Natural killer cell treated with Interleukin-12 subunit alpha and Interleukin-12 subunit beta and Interleukin-15 and Interleukin-18, amount 100 ng/mL, for 72 hours (primary cell): ENCODE data around the gene SLC4A2. TPM values are rescaled to one million over a fixed set of nuclear protein-coding genes. Genes with fewer than 3 reads are reported as not detected.

Experiments
- ATAC-seq, 2 donors: fragments of 150-1000 bp; cut with Tn5 transposase in 1 of 2; sonication (Bioruptor Pico), chemical (Tn5 transposase) in 1 of 2; 2 replicates each; pipeline ENCODE4 v1.10.0; 2021
- DNase-seq: peaks from one replicate; pipeline ENCODE4 v3.0.0; 2022; ENCODE audit warnings: low spot score
- H3K27ac Mint-ChIP-seq, 2 donors: 1 replicate in 1 of 2; 2 replicates in 1 of 2; pipeline ENCODE4 v1.8.0; 2022; ENCODE audit warnings: mixed read lengths in 2 of 2, mild to moderate bottlenecking in 1 of 2, moderate library complexity in 1 of 2
- H3K27me3 Mint-ChIP-seq, 2 donors: 1 replicate in 1 of 2; 2 replicates in 1 of 2; pipeline ENCODE4 v1.8.0; 2022; ENCODE audit warnings: mixed read lengths in 2 of 2
- H3K36me3 Mint-ChIP-seq: one replicate; pipeline ENCODE4 v1.8.0; 2022; ENCODE audit warnings: mixed read lengths
- H3K4me1 Mint-ChIP-seq, 2 donors: 1 replicate in 1 of 2; 2 replicates in 1 of 2; pipeline ENCODE4 v1.8.0; 2022; ENCODE audit warnings: low read depth in 2 of 2, mixed read lengths in 2 of 2, mild to moderate bottlenecking in 1 of 2
- H3K4me3 Mint-ChIP-seq: one replicate; pipeline ENCODE4 v1.8.0; 2022; ENCODE audit warnings: mixed read lengths
- H3K9me3 Mint-ChIP-seq: 2 replicates; pipeline ENCODE4 v1.8.0; 2022; ENCODE audit warnings: mixed read lengths
- total RNA-seq, 2 donors: library from RNA; stranded (reverse); gene quantifications; one replicate each; pipeline ENCODE4 v1.2.3, GENCODE V29; 2022

Gene SLC4A2
- total RNA-seq, 2 donors from 2014 or later, result 117 to 195 TPM

DNA sequence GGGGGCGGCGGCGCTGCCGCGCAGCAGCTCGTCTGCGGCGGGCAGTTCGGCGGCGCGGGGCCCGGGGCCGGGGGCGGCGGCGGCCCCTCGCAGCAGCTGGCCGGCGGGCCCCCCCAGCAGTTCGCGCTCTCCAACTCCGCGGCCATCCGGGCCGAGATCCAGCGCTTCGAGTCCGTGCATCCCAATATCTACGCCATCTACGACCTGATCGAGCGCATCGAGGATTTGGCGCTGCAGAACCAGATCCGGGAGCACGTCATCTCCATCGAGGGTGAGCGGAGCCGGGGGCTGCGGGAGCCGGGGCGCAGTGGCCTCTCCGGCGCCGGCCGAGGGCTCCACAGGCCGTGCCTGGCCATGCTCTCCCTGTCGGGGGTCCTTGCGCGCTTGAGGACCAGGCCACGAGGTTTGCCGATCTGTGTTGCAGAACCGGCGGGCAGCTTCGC is 27.4 kb downstream of the SLC4A2 start:
- Mint-ChIP-seq H3K4me3 (peak overlapping the region; percentile 86), H3K27me3 (peaks cover 0 to 3% of the 10 kb centered on the region in 2 donors), H3K4me1 (peaks cover 37 to 39% of the 10 kb centered on the region in 2 donors), H3K9me3 (no peaks in the 10 kb centered on the region), H3K27ac (peak overlapping the region in 1 of 2 donors; percentile 33), H3K36me3 (no peaks in the 10 kb centered on the region)
- DNase-seq (no peak), ATAC-seq (peak in 1 of 2 donors; percentile 15)

- Mint-ChIP-seq H3K9me3 (no peaks in the 10 kb centered on the region), H3K27ac (peak overlapping the region in 1 of 2 donors; percentile 44), H3K4me3 (peak overlapping the region; percentile 86), H3K4me1 (peaks cover 36 to 37% of the 10 kb centered on the region in 2 donors), H3K36me3 (no peaks in the 10 kb centered on the region), H3K27me3 (peaks cover 0 to 3% of the 10 kb centered on the region in 2 donors)
- DNase-seq (peak; percentile 76), ATAC-seq (peak; percentile 50 to 54)
Measured at GRCh38 chr7:151087245-151088018, 28.0 kb downstream of the SLC4A2 start.

DNA sequence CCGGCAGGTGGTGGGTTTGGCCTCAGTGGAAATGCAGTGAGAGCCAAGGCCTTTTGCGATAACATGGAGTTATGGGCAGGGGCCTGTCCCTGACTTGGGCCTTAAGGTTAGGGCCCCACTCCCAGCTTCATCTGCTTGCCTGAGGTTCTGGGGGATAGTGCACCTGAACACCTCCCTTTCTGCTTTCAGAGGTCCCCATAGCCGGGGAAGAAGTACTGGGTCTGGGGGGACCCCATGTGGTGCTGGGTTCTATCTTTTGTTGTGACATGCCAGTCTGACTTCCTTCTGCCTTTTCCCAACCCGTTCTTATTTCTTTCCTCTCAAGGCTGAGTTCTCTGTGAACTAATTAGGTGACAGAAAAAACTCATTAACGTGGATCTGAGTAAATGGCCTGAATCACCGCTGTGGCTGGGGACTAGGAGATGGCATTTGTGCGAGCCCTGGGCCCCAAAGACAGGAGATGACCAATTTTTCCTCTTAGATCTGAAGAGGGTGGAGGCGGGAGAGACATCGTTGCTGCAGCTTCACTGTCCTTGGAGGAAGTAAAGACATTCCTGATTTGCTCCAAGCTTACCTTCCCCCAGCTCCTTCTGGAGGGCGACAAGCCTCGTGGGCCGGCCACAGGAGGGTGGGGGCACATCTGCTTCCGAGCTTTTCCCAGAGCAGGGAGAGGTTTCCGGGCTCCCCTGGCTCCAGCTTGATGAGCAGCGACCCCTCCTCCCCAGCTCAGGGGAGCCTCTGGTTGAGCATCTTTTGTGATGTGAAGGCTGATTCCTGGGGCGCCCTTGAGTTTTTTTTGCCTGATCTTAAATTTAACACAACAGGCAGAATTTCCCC is 28.8 kb downstream of the SLC4A2 start:
- H3K4me3 Mint-ChIP-seq, result peak overlapping the region; percentile 78
- peaks cover 0 to 3% of the 10 kb centered on the region in 2 donors for H3K27me3 Mint-ChIP-seq
- peaks cover 31 to 32% of the 10 kb centered on the region in 2 donors for H3K4me1 Mint-ChIP-seq
- H3K27ac Mint-ChIP-seq, result peak overlapping the region; percentile 22 to 44
- no peaks in the 10 kb centered on the region for H3K36me3 Mint-ChIP-seq
- no peaks in the 10 kb centered on the region for H3K9me3 Mint-ChIP-seq
- DNase-seq, result no peak
- ATAC-seq, result no peak

GRCh38 chr7:151088856-151089699 is 29.7 kb downstream of the SLC4A2 start:
- no peak for ATAC-seq

DNA sequence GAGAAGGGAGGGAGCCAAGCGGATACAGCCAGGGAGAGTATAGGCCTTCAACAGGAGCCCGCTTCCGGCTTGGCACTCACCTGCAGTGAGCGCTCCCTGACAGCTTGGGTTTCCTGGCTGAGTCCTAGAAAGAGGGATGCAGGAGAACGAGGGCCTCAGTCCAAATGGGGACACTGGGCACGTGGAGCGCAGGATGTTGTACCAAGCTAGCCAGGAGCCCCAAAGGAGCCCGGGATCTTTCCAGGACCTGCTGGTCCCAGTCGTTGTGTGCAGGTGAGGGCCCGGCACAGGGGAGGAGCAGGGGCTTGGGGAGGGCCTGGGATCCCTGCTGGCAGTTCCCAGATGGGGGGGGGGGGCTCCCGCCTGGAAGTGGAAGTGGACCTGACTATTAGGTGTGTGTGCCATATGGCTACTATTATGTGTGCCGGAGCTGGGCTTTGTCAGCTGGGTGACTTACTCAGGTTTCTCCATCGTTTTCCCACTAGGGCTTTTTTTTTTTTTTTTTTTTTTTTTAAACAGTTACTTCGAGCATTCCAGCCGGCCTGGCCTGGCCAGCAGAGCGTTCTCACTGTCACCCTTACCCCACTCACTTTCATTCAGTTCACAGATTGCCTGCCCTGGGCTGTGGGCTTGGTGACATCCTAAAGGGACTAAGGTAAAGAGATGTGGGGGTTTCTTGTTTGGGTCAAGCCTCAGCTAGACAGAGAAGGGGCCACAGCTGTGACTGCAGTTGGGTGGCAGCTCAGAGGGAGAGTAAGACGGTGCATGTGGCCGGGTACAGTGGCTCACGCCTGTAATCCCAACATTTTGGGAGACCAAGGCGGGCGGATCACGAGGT is 30.7 kb downstream of the SLC4A2 start:
- Mint-ChIP-seq H3K27me3 (peaks cover 0 to 2% of the 10 kb centered on the region in 2 donors), H3K4me1 (peaks cover 24 to 28% of the 10 kb centered on the region in 2 donors), H3K36me3 (no peaks in the 10 kb centered on the region), H3K9me3 (no peaks in the 10 kb centered on the region), H3K4me3 (no peak overlapping the region), H3K27ac (no peak overlapping the region)
- ATAC-seq (no peak), DNase-seq (no peak)

More at GRCh38 chr7:151088856-151089699, 29.7 kb downstream of the SLC4A2 start:
- H3K36me3 Mint-ChIP-seq, result no peaks in the 10 kb centered on the region
- no peak for DNase-seq
- peak overlapping the region; percentile 22 to 42 for H3K27ac Mint-ChIP-seq
- peak overlapping the region; percentile 69 for H3K4me3 Mint-ChIP-seq
- H3K4me1 Mint-ChIP-seq, result peaks cover 31 to 32% of the 10 kb centered on the region in 2 donors
- H3K27me3 Mint-ChIP-seq, result peaks cover 0 to 3% of the 10 kb centered on the region in 2 donors
- no peaks in the 10 kb centered on the region for H3K9me3 Mint-ChIP-seq

DNA sequence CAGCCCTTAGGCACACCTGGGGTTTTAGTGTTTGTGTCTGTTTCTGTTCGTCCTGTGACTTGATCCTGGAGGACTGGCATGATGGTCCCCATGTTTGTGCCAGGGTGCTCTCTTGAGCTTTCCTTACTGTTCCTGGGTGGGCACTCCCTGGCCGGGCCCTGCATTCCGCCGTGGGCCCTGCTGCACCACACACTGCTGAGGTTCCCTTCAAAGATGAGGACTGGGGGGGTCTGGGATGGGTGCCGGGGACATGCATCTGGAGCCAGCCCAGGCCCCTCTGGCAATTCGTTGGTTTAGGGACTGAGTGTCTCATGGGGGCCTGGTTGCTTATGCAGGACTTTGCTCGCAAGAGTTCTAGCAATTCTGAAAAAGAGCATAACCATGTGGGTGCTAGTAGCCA is 31.6 kb downstream of the SLC4A2 start:
- no peaks in the 10 kb centered on the region for H3K9me3 Mint-ChIP-seq
- H3K36me3 Mint-ChIP-seq, result no peaks in the 10 kb centered on the region
- no peaks in the 10 kb centered on the region for H3K27me3 Mint-ChIP-seq
- no peak overlapping the region for H3K4me3 Mint-ChIP-seq
- DNase-seq (no peak), ATAC-seq (no peak)
- H3K4me1 Mint-ChIP-seq, result peaks cover 17 to 20% of the 10 kb centered on the region in 2 donors
- no peak overlapping the region for H3K27ac Mint-ChIP-seq

DNA sequence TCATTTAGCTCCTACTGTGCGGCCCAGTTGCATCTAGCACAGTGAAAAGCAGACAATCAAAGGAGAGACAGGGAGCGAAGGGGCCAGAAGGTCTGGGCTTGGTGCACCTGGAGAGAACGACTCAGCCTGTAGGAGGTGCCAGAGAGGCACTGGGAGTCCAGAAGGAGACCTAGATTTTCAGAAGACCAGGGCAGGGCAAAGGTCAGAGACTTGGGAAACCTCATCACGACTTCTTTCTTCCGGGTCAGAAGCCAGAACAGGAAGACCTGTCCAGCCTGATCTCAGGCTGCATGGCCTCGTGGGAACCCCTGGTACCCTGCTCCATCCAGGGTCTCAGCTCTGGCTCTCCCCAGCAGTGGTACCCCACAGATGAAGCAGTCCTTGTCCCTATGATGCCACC is 32.0 kb downstream of the SLC4A2 start:
- peaks cover 16 to 20% of the 10 kb centered on the region in 2 donors for H3K4me1 Mint-ChIP-seq
- H3K27me3 Mint-ChIP-seq, result no peaks in the 10 kb centered on the region
- no peak overlapping the region for H3K4me3 Mint-ChIP-seq
- H3K36me3 Mint-ChIP-seq, result no peaks in the 10 kb centered on the region
- DNase-seq (no peak), ATAC-seq (no peak)
- H3K27ac Mint-ChIP-seq, result no peak overlapping the region
- no peaks in the 10 kb centered on the region for H3K9me3 Mint-ChIP-seq

DNA sequence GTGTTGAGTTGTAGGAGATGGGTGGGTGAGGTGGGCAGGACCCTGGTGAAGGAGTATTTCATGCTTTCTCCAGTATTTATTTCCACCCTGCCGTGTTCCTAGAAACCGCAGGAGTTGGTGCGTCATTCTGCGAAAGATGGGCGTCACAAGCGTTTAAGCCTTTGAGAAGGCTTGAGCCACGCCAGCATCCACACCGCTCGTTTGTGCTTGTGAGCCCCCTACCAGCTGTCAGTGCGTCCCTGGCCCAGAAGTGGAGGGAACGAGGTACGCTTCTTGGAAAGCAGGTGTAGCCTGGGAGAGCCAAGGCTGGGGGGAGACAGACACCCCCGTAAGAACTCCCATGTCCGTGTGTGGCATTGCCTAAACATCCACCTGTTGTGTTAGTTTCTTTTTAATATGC is 32.6 kb downstream of the SLC4A2 start:
- H3K27ac Mint-ChIP-seq, result no peak overlapping the region
- DNase-seq (no peak), ATAC-seq (no peak)
- no peaks in the 10 kb centered on the region for H3K27me3 Mint-ChIP-seq
- H3K36me3 Mint-ChIP-seq, result no peaks in the 10 kb centered on the region
- H3K4me3 Mint-ChIP-seq, result no peak overlapping the region
- H3K4me1 Mint-ChIP-seq, result peaks cover 16 to 20% of the 10 kb centered on the region in 2 donors
- H3K9me3 Mint-ChIP-seq, result no peaks in the 10 kb centered on the region

- H3K27ac Mint-ChIP-seq, result no peak overlapping the region
- no peaks in the 10 kb centered on the region for H3K36me3 Mint-ChIP-seq
- H3K27me3 Mint-ChIP-seq, result no peaks in the 10 kb centered on the region
- H3K4me1 Mint-ChIP-seq, result peaks cover 10 to 16% of the 10 kb centered on the region in 2 donors
- ATAC-seq (no peak), DNase-seq (no peak)
- H3K9me3 Mint-ChIP-seq, result no peaks in the 10 kb centered on the region
- H3K4me3 Mint-ChIP-seq, result no peak overlapping the region
Measured at GRCh38 chr7:151093748-151094147, 34.4 kb downstream of the SLC4A2 start.

DNA sequence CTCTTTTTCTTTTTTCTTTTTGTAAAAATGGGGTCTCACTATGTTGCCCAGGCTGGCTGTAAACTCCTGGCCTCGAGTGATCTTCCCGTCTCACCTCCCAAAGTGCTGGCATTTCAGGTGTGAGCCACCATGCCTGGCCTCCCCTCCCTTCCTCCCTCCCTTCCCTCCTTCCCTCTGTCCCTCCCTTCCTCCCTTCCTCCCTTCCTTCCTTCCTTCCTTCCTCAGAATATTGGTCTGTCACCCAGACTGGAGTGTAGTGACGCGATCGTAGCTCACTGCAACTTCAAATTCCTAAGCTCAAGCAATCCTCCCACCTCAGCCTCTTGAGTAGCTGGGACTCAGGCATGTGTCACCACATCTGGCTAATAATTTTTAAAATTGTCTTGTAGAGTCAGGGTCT is 35.3 kb downstream of the SLC4A2 start:
- H3K27ac Mint-ChIP-seq, result no peak overlapping the region
- ATAC-seq, result no peak

GRCh38 chr7:151095123-151095797 is 35.9 kb downstream of the SLC4A2 start:
- Mint-ChIP-seq H3K36me3 (no peaks in the 10 kb centered on the region), H3K4me3 (no peak overlapping the region), H3K27me3 (no peaks in the 10 kb centered on the region), H3K27ac (no peak overlapping the region), H3K4me1 (peaks cover 0 to 6% of the 10 kb centered on the region in 2 donors), H3K9me3 (no peaks in the 10 kb centered on the region)
- DNase-seq (no peak), ATAC-seq (no peak)

More for the DNA sequence above, 35.3 kb downstream of the SLC4A2 start:
- Mint-ChIP-seq H3K9me3 (no peaks in the 10 kb centered on the region), H3K36me3 (no peaks in the 10 kb centered on the region), H3K4me1 (peaks cover under 1 to 8% of the 10 kb centered on the region in 2 donors), H3K27me3 (no peaks in the 10 kb centered on the region), H3K4me3 (no peak overlapping the region)
- no peak for DNase-seq

GRCh38 chr7:151095828-151096475 is 36.6 kb downstream of the SLC4A2 start:
- H3K4me1 Mint-ChIP-seq, result peaks cover 0 to 6% of the 10 kb centered on the region in 2 donors
- no peak for ATAC-seq
- DNase-seq, result no peak
- H3K9me3 Mint-ChIP-seq, result no peaks in the 10 kb centered on the region
- no peaks in the 10 kb centered on the region for H3K36me3 Mint-ChIP-seq
- no peaks in the 10 kb centered on the region for H3K27me3 Mint-ChIP-seq
- H3K27ac Mint-ChIP-seq, result no peak overlapping the region
- H3K4me3 Mint-ChIP-seq, result no peak overlapping the region
